ENCODE measurements around the gene SMAD4.

GRCh38 chr18:51038110-51038509, 8.1 kb downstream of the SMAD4 start:
- TF ChIP-seq POLR2AphosphoS5 (IDR thresholded peaks at IDR 0.05; ENCODE audit: low read depth, low read length) (no peak), POLR2A (IDR thresholded peaks at IDR 0.05; ENCODE audit: low read depth, low read length) (no peak), TAF1 (IDR thresholded peaks at IDR 0.05; ENCODE audit: borderline replicate concordance, low read depth, low read length) (no peak)
